PC-3 (cell line): ENCODE results near the gene ZNF516.

Experiments used
- EZH2 ChIP-seq: fragments of 300-600 bp; sonication (generic); IDR thresholded peaks from one replicate; pipeline ENCODE4 v1.6.1; 2017; ENCODE audit warnings: antibody characterized with exemption, mild to moderate bottlenecking, low read length; ENCODE audit not compliant: unreplicated experiment
- EZH2phosphoT487 ChIP-seq: fragments of 300-600 bp; sonication (generic); IDR thresholded peaks from 2 replicates; pipeline ENCODE4 v1.6.1; 2018; ENCODE audit warnings: mild to moderate bottlenecking, antibody characterized with exemption, low read length, borderline replicate concordance
- TF ChIP-seq, protein P1 (sequence below): fragments of 300-600 bp; sonication (generic); conservative IDR thresholded peaks from 2 replicates; pipeline ENCODE4 v1.5.1; 2017; ENCODE audit warnings: antibody characterized with exemption, low read depth, mild to moderate bottlenecking, low read length

- TF ChIP-seq, protein P1, sequence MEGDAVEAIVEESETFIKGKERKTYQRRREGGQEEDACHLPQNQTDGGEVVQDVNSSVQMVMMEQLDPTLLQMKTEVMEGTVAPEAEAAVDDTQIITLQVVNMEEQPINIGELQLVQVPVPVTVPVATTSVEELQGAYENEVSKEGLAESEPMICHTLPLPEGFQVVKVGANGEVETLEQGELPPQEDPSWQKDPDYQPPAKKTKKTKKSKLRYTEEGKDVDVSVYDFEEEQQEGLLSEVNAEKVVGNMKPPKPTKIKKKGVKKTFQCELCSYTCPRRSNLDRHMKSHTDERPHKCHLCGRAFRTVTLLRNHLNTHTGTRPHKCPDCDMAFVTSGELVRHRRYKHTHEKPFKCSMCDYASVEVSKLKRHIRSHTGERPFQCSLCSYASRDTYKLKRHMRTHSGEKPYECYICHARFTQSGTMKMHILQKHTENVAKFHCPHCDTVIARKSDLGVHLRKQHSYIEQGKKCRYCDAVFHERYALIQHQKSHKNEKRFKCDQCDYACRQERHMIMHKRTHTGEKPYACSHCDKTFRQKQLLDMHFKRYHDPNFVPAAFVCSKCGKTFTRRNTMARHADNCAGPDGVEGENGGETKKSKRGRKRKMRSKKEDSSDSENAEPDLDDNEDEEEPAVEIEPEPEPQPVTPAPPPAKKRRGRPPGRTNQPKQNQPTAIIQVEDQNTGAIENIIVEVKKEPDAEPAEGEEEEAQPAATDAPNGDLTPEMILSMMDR: no peak
- TF ChIP-seq EZH2phosphoT487 (no peak), EZH2 (no peak)
These were observed 92.7 kb downstream of the ZNF516 start for GRCh38 chr18:76402026-76402990.
